ENCODE results near the gene DYRK1A.

DNA sequence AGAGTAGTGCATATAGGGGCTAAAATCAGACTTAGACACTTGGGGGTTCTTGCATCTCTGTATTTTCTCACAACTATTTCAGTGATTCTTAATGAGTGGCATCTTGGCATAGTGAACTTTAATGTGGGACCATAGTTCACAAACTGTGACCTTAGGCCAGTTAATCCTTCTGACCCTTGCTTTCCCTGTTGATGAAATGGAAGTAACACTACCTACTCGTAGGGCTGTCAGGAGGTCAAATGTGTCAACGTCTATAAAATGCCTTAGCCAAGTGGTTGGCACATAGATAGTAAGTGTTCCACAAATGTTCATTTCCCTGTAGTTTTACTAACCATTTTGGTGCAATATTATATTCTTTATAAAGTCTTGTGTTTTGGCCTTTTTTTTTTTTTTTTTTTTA lies 49.4 kb downstream of the DYRK1A start:
- no peak for TF ChIP-seq CTCF (conservative IDR thresholded peaks at IDR 0.05; ENCODE audit: low read length)
- no peak for TF ChIP-seq EZH2phosphoT487 (IDR thresholded peaks at IDR 0.05; ENCODE audit: borderline replicate concordance, low read depth, low read length)
